ENCODE results near the gene PUDP. TPM values are rescaled to one million over a fixed set of nuclear protein-coding genes. Genes with fewer than 3 reads are reported as not detected.

Gene PUDP
- total RNA-seq, 2 donors from 2014 or later = 15.8 to 41.9 TPM

GRCh38 chrX:7085879-7086278, 62.1 kb downstream of the PUDP start:
- WGBS, 2 donors = 81 to 84% methylated on average over 3 of the region's 3 CpGs
- H3K36me3 ChIP-seq (replicated peaks in 1 of 2; ENCODE audit: insufficient read depth in 1 of 2, low read depth in 2 of 2) = no peaks in the 10 kb centered on the region
- no peaks in the 10 kb centered on the region for H3K9me3 ChIP-seq
- H3K27ac ChIP-seq = no peak overlapping the region
- no peak for DNase-seq
- ATAC-seq = no peak
- TF ChIP-seq CTCF (IDR thresholded peaks at IDR 0.05) (no peak), POLR2A (IDR thresholded peaks at IDR 0.05) (no peak)
- intact Hi-C loops (cut with DNase I) = no loop called here
- H3K4me3 ChIP-seq = no peak overlapping the region
- H3K4me1 ChIP-seq = no peaks in the 10 kb centered on the region
- H3K27me3 ChIP-seq = no peaks in the 10 kb centered on the region

- no peaks in the 10 kb centered on the region for H3K27me3 ChIP-seq
- intact Hi-C loops (cut with DNase I) = no loop called here
- TF ChIP-seq CTCF (IDR thresholded peaks at IDR 0.05) (no peak), POLR2A (IDR thresholded peaks at IDR 0.05) (no peak)
These were observed 63.1 kb downstream of the PUDP start for GRCh38 chrX:7084841-7085240.

GRCh38 chrX:7083468-7084396, 64.2 kb downstream of the PUDP start:
- no peak overlapping the region for H3K27ac ChIP-seq
- no peaks in the 10 kb centered on the region for H3K4me1 ChIP-seq
- no peaks in the 10 kb centered on the region for H3K36me3 ChIP-seq (replicated peaks in 1 of 2; ENCODE audit: insufficient read depth in 1 of 2, low read depth in 2 of 2)
- 76 to 91% methylated on average over 20 to 21 of the region's 21 CpGs for WGBS, 2 donors
- H3K4me3 ChIP-seq = no peak overlapping the region
- DNase-seq = peak in 1 of 4 donors; percentile 26
- no peaks in the 10 kb centered on the region for H3K9me3 ChIP-seq
- intact Hi-C loops (cut with DNase I) = no loop called here
- ATAC-seq = no peak
- no peak for TF ChIP-seq POLR2A (IDR thresholded peaks at IDR 0.05)
- no peak for TF ChIP-seq CTCF (IDR thresholded peaks at IDR 0.05)
- H3K27me3 ChIP-seq = no peaks in the 10 kb centered on the region

More at GRCh38 chrX:7084841-7085240, 63.1 kb downstream of the PUDP start:
- Histone ChIP-seq H3K9me3 (no peaks in the 10 kb centered on the region), H3K27ac (no peak overlapping the region), H3K4me3 (no peak overlapping the region), H3K36me3 (replicated peaks in 1 of 2; ENCODE audit: insufficient read depth in 1 of 2, low read depth in 2 of 2) (no peaks in the 10 kb centered on the region), H3K4me1 (no peaks in the 10 kb centered on the region)
- no peak for DNase-seq
- 89% methylated on average over 10 of the region's 10 CpGs for WGBS, 2 donors
- no peak for ATAC-seq

- Histone ChIP-seq H3K27ac (no peak overlapping the region), H3K4me3 (no peak overlapping the region), H3K4me1 (no peaks in the 10 kb centered on the region), H3K27me3 (no peaks in the 10 kb centered on the region), H3K9me3 (no peaks in the 10 kb centered on the region), H3K36me3 (replicated peaks in 1 of 2; ENCODE audit: insufficient read depth in 1 of 2, low read depth in 2 of 2) (no peaks in the 10 kb centered on the region)
- 89 to 100% methylated on average over 1 of the region's 1 CpG for WGBS, 2 donors
- DNase-seq = no peak
- intact Hi-C loops (cut with DNase I) = no loop called here
- no peak for ATAC-seq
- TF ChIP-seq CTCF (IDR thresholded peaks at IDR 0.05) (no peak), POLR2A (IDR thresholded peaks at IDR 0.05) (no peak)
These were observed 64.9 kb downstream of the PUDP start for GRCh38 chrX:7083021-7083420.

All from body of pancreas (tissue), 4 donors.